GM19463 (cell line): ENCODE data around the gene KCNK6.
"Not testable (repeated sequence)": the region's sequence is repeated elsewhere in the genome, so short reads cannot be mapped to it uniquely, and the experiment has no call there.

ENCODE experiments used
- ATAC-seq: cut with Tn5 transposase; IDR thresholded peaks from one replicate; pipeline ENCODE4 v1.9.1; 2021; ENCODE audit warnings: mild to moderate bottlenecking, moderate library complexity; ENCODE audit not compliant: unreplicated experiment

KCNK6 gene

GRCh38 chr19:38321646-38322196, 2.1 kb downstream of the KCNK6 start:
- no peak for ATAC-seq

- no peak for ATAC-seq
Observed at GRCh38 chr19:38323291-38323690, 3.6 kb downstream of the KCNK6 start.

GRCh38 chr19:38324431-38324830, 4.8 kb downstream of the KCNK6 start:
- no peak for ATAC-seq

GRCh38 chr19:38326591-38326990, 6.9 kb downstream of the KCNK6 start:
- no peak for ATAC-seq

GRCh38 chr19:38329651-38330050, 10.0 kb downstream of the KCNK6 start:
- no peak for ATAC-seq

GRCh38 chr19:38331728-38332127, 12.1 kb downstream of the KCNK6 start:
- no peak for ATAC-seq

GRCh38 chr19:38333245-38333644, 13.6 kb downstream of the KCNK6 start:
- ATAC-seq, result no peak

- peak; percentile 64 for ATAC-seq
Observed at GRCh38 chr19:38335949-38336637, 16.4 kb downstream of the KCNK6 start.

- peak; percentile 43 for ATAC-seq
Observed at GRCh38 chr19:38336638-38337359, 17.2 kb downstream of the KCNK6 start.

GRCh38 chr19:38337360-38337653, 17.7 kb downstream of the KCNK6 start:
- ATAC-seq, result no peak

- ATAC-seq, result not testable (repeated sequence)
Observed at GRCh38 chr19:38339011-38339410, 19.4 kb downstream of the KCNK6 start.

- ATAC-seq, result no peak
Observed at GRCh38 chr19:38340927-38341326, 21.3 kb downstream of the KCNK6 start.

GRCh38 chr19:38346837-38347236, 27.2 kb downstream of the KCNK6 start:
- no peak for ATAC-seq

- no peak for ATAC-seq
Observed at GRCh38 chr19:38350883-38351282, 31.2 kb downstream of the KCNK6 start.

GRCh38 chr19:38351865-38352395, 32.3 kb downstream of the KCNK6 start:
- ATAC-seq, result no peak

GRCh38 chr19:38352611-38353010, 33.0 kb downstream of the KCNK6 start:
- no peak for ATAC-seq

GRCh38 chr19:38355728-38356725, 36.4 kb downstream of the KCNK6 start:
- ATAC-seq, result no peak

GRCh38 chr19:38358071-38358470, 38.4 kb downstream of the KCNK6 start:
- ATAC-seq, result no peak

- ATAC-seq, result no peak
Observed at GRCh38 chr19:38359242-38360021, 39.8 kb downstream of the KCNK6 start.

- ATAC-seq, result no peak
Observed at GRCh38 chr19:38360351-38360750, 40.7 kb downstream of the KCNK6 start.
